B cell (primary cell): ENCODE results near the gene STRIP1. TPM values are rescaled to one million over a fixed set of nuclear protein-coding genes. Genes with fewer than 3 reads are reported as not detected.

Experiments
- ATAC-seq: fragments of 200-7000 bp; cut with Tn5 transposase; one replicate; pipeline ENCODE4 v1.10.0; 2021; ENCODE audit warnings: low read depth, mild to moderate bottlenecking, moderate number of reproducible peaks, moderate library complexity
- CTCF ChIA-PET: fragments of 350-600 bp; sonication (Branson Sonifier 250); formaldehyde crosslinking; loops from one replicate; lab custom pipeline; 2021; ENCODE audit warnings: antibody characterized with exemption, inconsistent platforms; lab: Charles Lee
- POLR2A ChIA-PET: fragments of 350-600 bp; sonication (Branson Sonifier 250); formaldehyde crosslinking; loops from one replicate; lab custom pipeline; 2021; ENCODE audit warnings: antibody characterized with exemption; lab: Charles Lee
- DNase-seq: peaks from one replicate; pipeline ENCODE4 v3.0.0; 2013
- H2AFZ ChIP-seq: 2 replicates; pipeline ENCODE4 v1.6.1; 2012; ENCODE audit warnings: mild to moderate bottlenecking, low read depth, low read length; ENCODE audit not compliant: insufficient read depth, poor library complexity, severe bottlenecking
- H3K27ac ChIP-seq, 2 donors: 1 replicate in 1 of 2; 2 replicates in 1 of 2; pipeline ENCODE4 v1.5.1; 2012 to 2013; ENCODE audit warnings: low read length in 2 of 2, mild to moderate bottlenecking in 2 of 2, moderate library complexity in 1 of 2
- H3K27me3 ChIP-seq, 4 experiments: fragments of 200-600 bp in 1 of 4; sonication (generic) in 1 of 4; replicated peaks in 1 of 4; 1 replicate in 2 of 4; 2 replicates in 2 of 4; pipeline versions ENCODE4 v1.6.1 to v1.7.0; 2013 to 2016; ENCODE audit warnings: low read length in 3 of 4, mild to moderate bottlenecking in 2 of 4, mixed read lengths in 1 of 4, moderate library complexity in 1 of 4; ENCODE audit not compliant: insufficient read depth in 4 of 4, control insufficient read depth in 3 of 4; ENCODE audit errors: control extremely low read depth in 1 of 4
- H3K36me3 ChIP-seq, 2 experiments: replicated peaks in 1 of 2; 1 replicate in 1 of 2; 2 replicates in 1 of 2; pipeline versions ENCODE4 v1.6.1 to v1.7.1; 2013; ENCODE audit warnings: low read length in 1 of 2; ENCODE audit not compliant: insufficient read depth in 2 of 2, control insufficient read depth in 1 of 2; ENCODE audit errors: control extremely low read depth in 1 of 2, extremely low read depth in 1 of 2
- H3K4me1 ChIP-seq, 2 donors: fragments of 200-600 bp in 1 of 2; sonication (generic) in 1 of 2; 1 replicate in 1 of 2; 2 replicates in 1 of 2; pipeline versions ENCODE4 v1.5.1 to v1.6.1; 2013 to 2017; ENCODE audit warnings: low read length in 2 of 2; ENCODE audit not compliant: control insufficient read depth in 2 of 2, insufficient read depth in 2 of 2
- H3K4me2 ChIP-seq: replicated peaks from 2 replicates; pipeline ENCODE3; 2012; ENCODE audit warnings: mild to moderate bottlenecking, low read depth, low read length; ENCODE audit not compliant: poor library complexity, severe bottlenecking
- H3K4me3 ChIP-seq, 5 experiments: fragments of 200-600 bp in 1 of 5; sonication (generic) in 1 of 5; 1 replicate in 3 of 5; 2 replicates in 2 of 5; pipeline versions ENCODE4 v1.5.1 to v1.7.0; 2011 to 2016; ENCODE audit warnings: low read length in 4 of 5, mild to moderate bottlenecking in 4 of 5, low read depth in 2 of 5, control low read depth in 1 of 5, moderate library complexity in 1 of 5; ENCODE audit not compliant: insufficient read depth in 1 of 5; ENCODE audit errors: control extremely low read depth in 1 of 5, extremely low read depth in 1 of 5
- H3K79me2 ChIP-seq: fragments of 200-600 bp; sonication (generic); one replicate; pipeline ENCODE4 v1.6.0; 2016; ENCODE audit warnings: low read length; ENCODE audit not compliant: control insufficient read depth, insufficient read depth
- H3K9ac ChIP-seq: fragments of 200-600 bp; sonication (generic); 2 replicates; pipeline ENCODE4 v1.6.1; 2017; ENCODE audit warnings: mild to moderate bottlenecking, low read length, moderate library complexity
- H3K9me3 ChIP-seq, 3 donors: one replicate each; pipeline versions ENCODE4 v1.6.1 to v1.7.1; 2013; ENCODE audit warnings: low read length in 2 of 3; ENCODE audit not compliant: control insufficient read depth in 2 of 3, insufficient read depth in 1 of 3; ENCODE audit errors: control extremely low read depth in 1 of 3
- H4K20me1 ChIP-seq: 2 replicates; pipeline ENCODE4 v1.6.0; 2012; ENCODE audit warnings: mild to moderate bottlenecking, low read length; ENCODE audit not compliant: insufficient read depth, control insufficient read depth, poor library complexity, severe bottlenecking
- H3K27ac Mint-ChIP-seq: one replicate; pipeline ENCODE4 v1.8.0; 2021; ENCODE audit warnings: mixed read lengths
- H3K27me3 Mint-ChIP-seq: one replicate; pipeline ENCODE4 v1.8.0; 2021; ENCODE audit warnings: mixed read lengths
- H3K4me1 Mint-ChIP-seq: one replicate; pipeline ENCODE4 v1.8.0; 2021; ENCODE audit warnings: mixed read lengths
- H3K4me3 Mint-ChIP-seq: one replicate; pipeline ENCODE4 v1.8.0; 2021; ENCODE audit warnings: mixed read lengths
- H3K9me3 Mint-ChIP-seq: one replicate; pipeline ENCODE4 v1.8.0; 2022; ENCODE audit warnings: mixed read lengths; ENCODE audit not compliant: insufficient read depth
- CTCF ChIP-seq: fragments of 200-600 bp; IDR thresholded peaks from one replicate; pipeline ENCODE4 v1.8.0; 2022; ENCODE audit warnings: antibody characterized with exemption, mild to moderate bottlenecking
- EZH2 ChIP-seq: IDR thresholded peaks from 2 replicates; pipeline ENCODE4 v1.6.1; 2012; ENCODE audit warnings: borderline replicate concordance, low read depth, mild to moderate bottlenecking, moderate library complexity, low read length; ENCODE audit not compliant: insufficient read depth, poor library complexity, severe bottlenecking
- WGBS: methylation state at CpG from one replicate; pipeline ENCODE4 v1.1.5; 2013; ENCODE audit warnings: missing lambda C conversion rate; ENCODE audit not compliant: insufficient coverage; 5-methylcytosine and 5-hydroxymethylcytosine counted together
- intact Hi-C: fragments of 100-400 bp; cut with micrococcal nuclease; formaldehyde crosslinking; loops from one replicate; pipeline ENCODE4 v1.10.0; 2022
- polyA plus RNA-seq: library from polyadenylated mRNA; depleted of rRNA; stranded (reverse); fragments of >200 nt; gene quantifications from 2 replicates; pipeline ENCODE4 v1.2.3, GENCODE V29; 2012
- total RNA-seq, 2 donors: library from RNA; stranded (reverse); fragments of 120-200 nt in 1 of 2; gene quantifications; 1 replicate in 1 of 2; 2 replicates in 1 of 2; pipeline versions ENCODE4 v1.2.3 to v1.2.4, GENCODE V29; 2013 to 2022

The STRIP1 gene
- total and polyA plus RNA-seq, 2 donors (not counting 1 experiment from before 2014, with no cell fraction given), result 41.5 to 105 TPM

- ATAC-seq (peak; percentile 73), DNase-seq (peak; percentile 76)
- no peak overlapping the region for H3K27ac Mint-ChIP-seq
- POLR2A ChIA-PET, result interaction anchor here (0.7 to 1.3 kb wide), 3 partner anchors 9 to 26 kb away, joined by 3 to 6 read pairs (median 3); partner anchors contain the start of gene STRIP1
- CTCF ChIA-PET, result interaction anchor here (0.5 to 3.3 kb wide), 24 partner anchors 9 to 884 kb away, joined by 3 to 13 read pairs (median 4); partner anchors contain the start of gene STRIP1
- no peak overlapping the region for H3K4me2 ChIP-seq
- no peaks in the 10 kb centered on the region for H3K9me3 ChIP-seq
- H3K27me3 ChIP-seq, result no peaks in the 10 kb centered on the region
- peaks cover 0 to 40% of the 10 kb centered on the region in 2 experiments for H3K36me3 ChIP-seq
- intact Hi-C loops, result no loop called here
- H3K9me3 Mint-ChIP-seq, result no peaks in the 10 kb centered on the region
- H3K79me2 ChIP-seq, result no peaks in the 10 kb centered on the region
- no peak overlapping the region for H2AFZ ChIP-seq
- H3K4me3 ChIP-seq, result no peak overlapping the region
- H3K4me1 Mint-ChIP-seq, result no peaks in the 10 kb centered on the region
- no peak overlapping the region for H3K4me3 Mint-ChIP-seq
- peaks cover 19% of the 10 kb centered on the region for H4K20me1 ChIP-seq
- peaks cover 1% of the 10 kb centered on the region for H3K27me3 Mint-ChIP-seq
- TF ChIP-seq CTCF (peak; percentile 85), EZH2 (no peak)
- no peak overlapping the region for H3K27ac ChIP-seq
- no peaks in the 10 kb centered on the region for H3K4me1 ChIP-seq
- WGBS, result 85% methylated on average over 7 of the region's 9 CpGs
- no peak overlapping the region for H3K9ac ChIP-seq
Observed at GRCh38 chr1:110060034-110060661, 25.7 kb downstream of the STRIP1 start.

- ATAC-seq, result no peak
- Histone ChIP-seq H2AFZ (no peak overlapping the region), H3K9me3 (no peaks in the 10 kb centered on the region), H3K9ac (no peak overlapping the region), H3K27ac (no peak overlapping the region), H3K4me3 (no peak overlapping the region), H3K79me2 (no peaks in the 10 kb centered on the region), H3K4me2 (no peak overlapping the region), H4K20me1 (peaks cover 16% of the 10 kb centered on the region), H3K36me3 (peaks cover 0 to 35% of the 10 kb centered on the region in 2 experiments), H3K4me1 (no peaks in the 10 kb centered on the region), H3K27me3 (no peaks in the 10 kb centered on the region)
- H3K9me3 Mint-ChIP-seq, result no peaks in the 10 kb centered on the region
- H3K4me3 Mint-ChIP-seq, result no peak overlapping the region
- peaks cover 6% of the 10 kb centered on the region for H3K27me3 Mint-ChIP-seq
- ChIA-PET POLR2A (interaction anchor here (1.0 kb wide), 1 partner anchor 26 kb away, joined by 3 read pairs; the partner anchor contains the start of gene STRIP1), CTCF (interaction anchor here (0.5 to 3.3 kb wide), 22 partner anchors 8 to 884 kb away, joined by 3 to 13 read pairs (median 4); partner anchors contain the start of gene STRIP1)
- intact Hi-C loops, result no loop called here
- DNase-seq, result no peak
- no peak for TF ChIP-seq EZH2
- TF ChIP-seq CTCF, result no peak
- H3K4me1 Mint-ChIP-seq, result no peaks in the 10 kb centered on the region
- no peak overlapping the region for H3K27ac Mint-ChIP-seq
- WGBS, result 94% methylated on average over 6 of the region's 7 CpGs
Observed at GRCh38 chr1:110060662-110061060, 26.2 kb downstream of the STRIP1 start.
